Body of pancreas (tissue), 4 donors: ENCODE measurements around the gene MYO16.

Experiments
- POLR2A ChIP-seq, 3 donors: fragments of 450-650 bp; IDR thresholded peaks; one replicate each; pipeline ENCODE4 v1.6.1; 2016; ENCODE audit warnings: antibody characterized with exemption in 3 of 3, mild to moderate bottlenecking in 2 of 3
- TF ChIP-seq, protein P1 (sequence below), 7 experiments: fragments of 450-650 bp in 4 of 7; fragments of 200-600 bp in 3 of 7; sonication (generic) in 3 of 7; IDR thresholded peaks; one replicate each; pipeline ENCODE4 v1.5.1; 2016 to 2019; ENCODE audit warnings: antibody characterized with exemption in 7 of 7

DNA sequence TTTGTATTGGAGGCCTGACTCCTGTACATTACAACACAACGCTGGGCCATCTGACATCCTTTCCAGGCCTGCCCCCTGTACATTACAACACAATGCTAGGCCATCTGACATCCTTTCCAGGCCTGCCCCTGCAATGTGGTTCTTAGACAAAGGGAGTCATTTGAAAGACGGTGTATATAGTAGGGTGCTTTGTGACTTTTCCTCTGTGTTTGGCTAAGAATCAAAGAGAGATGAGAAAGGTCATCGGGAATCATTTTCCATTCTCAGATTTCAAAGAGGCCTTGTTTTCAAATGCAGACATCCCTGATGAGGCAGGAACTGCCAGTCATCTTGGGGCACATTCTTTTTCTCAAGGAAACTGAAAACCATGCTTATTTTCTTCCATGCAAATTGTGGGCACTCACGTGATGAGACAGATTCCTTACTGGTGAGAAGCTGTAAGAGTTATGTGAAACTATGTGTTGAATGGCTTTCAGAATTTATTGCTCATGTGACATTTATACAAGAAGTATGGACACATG, 551.6 kb downstream of the MYO16 start:
- TF ChIP-seq, protein P1, sequence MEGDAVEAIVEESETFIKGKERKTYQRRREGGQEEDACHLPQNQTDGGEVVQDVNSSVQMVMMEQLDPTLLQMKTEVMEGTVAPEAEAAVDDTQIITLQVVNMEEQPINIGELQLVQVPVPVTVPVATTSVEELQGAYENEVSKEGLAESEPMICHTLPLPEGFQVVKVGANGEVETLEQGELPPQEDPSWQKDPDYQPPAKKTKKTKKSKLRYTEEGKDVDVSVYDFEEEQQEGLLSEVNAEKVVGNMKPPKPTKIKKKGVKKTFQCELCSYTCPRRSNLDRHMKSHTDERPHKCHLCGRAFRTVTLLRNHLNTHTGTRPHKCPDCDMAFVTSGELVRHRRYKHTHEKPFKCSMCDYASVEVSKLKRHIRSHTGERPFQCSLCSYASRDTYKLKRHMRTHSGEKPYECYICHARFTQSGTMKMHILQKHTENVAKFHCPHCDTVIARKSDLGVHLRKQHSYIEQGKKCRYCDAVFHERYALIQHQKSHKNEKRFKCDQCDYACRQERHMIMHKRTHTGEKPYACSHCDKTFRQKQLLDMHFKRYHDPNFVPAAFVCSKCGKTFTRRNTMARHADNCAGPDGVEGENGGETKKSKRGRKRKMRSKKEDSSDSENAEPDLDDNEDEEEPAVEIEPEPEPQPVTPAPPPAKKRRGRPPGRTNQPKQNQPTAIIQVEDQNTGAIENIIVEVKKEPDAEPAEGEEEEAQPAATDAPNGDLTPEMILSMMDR (IDR thresholded peaks at IDR 0.05): no peak
- no peak for TF ChIP-seq POLR2A (IDR thresholded peaks at IDR 0.05)
